GM19463 (cell line): ENCODE data around the gene DDX6.
A peak's percentile ranks its signal among the peaks of the same experiment; 100 is the strongest.
"Not testable (repeated sequence)": the region's sequence is repeated elsewhere in the genome, so short reads cannot be mapped to it uniquely, and the experiment has no call there.

ENCODE experiments used
- ATAC-seq: cut with Tn5 transposase; IDR thresholded peaks from one replicate; pipeline ENCODE4 v1.9.1; 2021; ENCODE audit warnings: mild to moderate bottlenecking, moderate library complexity; ENCODE audit not compliant: unreplicated experiment

The DDX6 gene

GRCh38 chr11:118791111-118791960 lies at the start of gene DDX6:
Gene DDX6 (minus strand): TSS chr11:118791164. CDS start chr11:118786251, 4,913 bp downstream.
- peak; percentile 44 for ATAC-seq

GRCh38 chr11:118838905-118839553 lies 48.1 kb upstream of the DDX6 start:
- peak; percentile 68 for ATAC-seq

- ATAC-seq: no peak
These were observed 46.9 kb upstream of the DDX6 start for GRCh38 chr11:118837868-118838267.

- ATAC-seq: no peak
These were observed 43.6 kb upstream of the DDX6 start for GRCh38 chr11:118834427-118835028.

GRCh38 chr11:118827118-118827517 lies 36.2 kb upstream of the DDX6 start:
- ATAC-seq: no peak

- ATAC-seq: not testable (repeated sequence)
These were observed 32.1 kb upstream of the DDX6 start for GRCh38 chr11:118822936-118823510.

- ATAC-seq: peak; percentile 83
These were observed 29.7 kb upstream of the DDX6 start for GRCh38 chr11:118820412-118821357.

GRCh38 chr11:118820025-118820379 lies 29.0 kb upstream of the DDX6 start:
- not testable (repeated sequence) for ATAC-seq

- ATAC-seq: no peak
These were observed 28.5 kb upstream of the DDX6 start for GRCh38 chr11:118819334-118820024.

- ATAC-seq: no peak
These were observed 27.2 kb upstream of the DDX6 start for GRCh38 chr11:118818130-118818529.

- no peak for ATAC-seq
These were observed 22.6 kb upstream of the DDX6 start for GRCh38 chr11:118813551-118813950.

- no peak for ATAC-seq
These were observed 21.5 kb upstream of the DDX6 start for GRCh38 chr11:118812485-118812884.

GRCh38 chr11:118807800-118808778 lies 17.1 kb upstream of the DDX6 start:
- no peak for ATAC-seq

GRCh38 chr11:118806400-118806799 lies 15.4 kb upstream of the DDX6 start:
- no peak for ATAC-seq

- ATAC-seq: no peak
These were observed 13.1 kb upstream of the DDX6 start for GRCh38 chr11:118804094-118804493.

- no peak for ATAC-seq
These were observed 8.4 kb upstream of the DDX6 start for GRCh38 chr11:118799372-118799771.

GRCh38 chr11:118797510-118797909 lies 6.5 kb upstream of the DDX6 start:
- no peak for ATAC-seq

- ATAC-seq: peak; percentile 65
These were observed 1.7 kb upstream of the DDX6 start for GRCh38 chr11:118792570-118793124.
